ENCODE results near the gene RAB1B.

The RAB1B gene

DNA sequence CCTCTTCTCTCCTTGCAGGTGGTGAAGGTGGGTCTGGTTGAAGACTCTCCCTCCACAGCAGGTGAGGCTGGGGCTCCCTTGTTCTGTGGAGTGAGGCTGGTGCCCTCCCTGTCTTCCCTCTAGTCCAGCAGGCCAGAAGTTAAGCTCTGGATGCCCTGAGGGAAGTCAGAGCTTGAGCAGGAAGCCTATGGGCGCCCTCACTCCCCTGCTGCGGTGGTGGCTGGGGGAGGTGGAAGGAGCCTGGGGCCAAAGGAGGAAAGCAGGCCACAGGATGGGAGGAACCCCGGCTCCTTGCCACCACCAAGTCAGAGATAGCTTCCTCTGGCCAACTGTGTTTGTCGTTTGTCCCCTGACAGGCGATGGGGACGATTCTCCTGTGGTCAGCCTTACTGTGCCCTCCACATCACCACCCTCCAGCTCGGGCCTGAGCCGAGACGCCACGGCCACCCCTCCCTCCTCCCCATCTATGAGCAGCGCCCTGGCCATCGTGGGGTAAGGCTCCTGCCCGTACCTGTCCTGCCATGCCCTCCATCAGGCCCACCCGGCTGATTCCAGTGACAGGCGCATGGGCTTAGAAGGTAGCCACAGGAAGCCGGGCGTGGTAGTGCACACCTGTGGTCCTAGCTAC is 29.5 kb upstream of the RAB1B start:
- TF ChIP-seq, protein P1, sequence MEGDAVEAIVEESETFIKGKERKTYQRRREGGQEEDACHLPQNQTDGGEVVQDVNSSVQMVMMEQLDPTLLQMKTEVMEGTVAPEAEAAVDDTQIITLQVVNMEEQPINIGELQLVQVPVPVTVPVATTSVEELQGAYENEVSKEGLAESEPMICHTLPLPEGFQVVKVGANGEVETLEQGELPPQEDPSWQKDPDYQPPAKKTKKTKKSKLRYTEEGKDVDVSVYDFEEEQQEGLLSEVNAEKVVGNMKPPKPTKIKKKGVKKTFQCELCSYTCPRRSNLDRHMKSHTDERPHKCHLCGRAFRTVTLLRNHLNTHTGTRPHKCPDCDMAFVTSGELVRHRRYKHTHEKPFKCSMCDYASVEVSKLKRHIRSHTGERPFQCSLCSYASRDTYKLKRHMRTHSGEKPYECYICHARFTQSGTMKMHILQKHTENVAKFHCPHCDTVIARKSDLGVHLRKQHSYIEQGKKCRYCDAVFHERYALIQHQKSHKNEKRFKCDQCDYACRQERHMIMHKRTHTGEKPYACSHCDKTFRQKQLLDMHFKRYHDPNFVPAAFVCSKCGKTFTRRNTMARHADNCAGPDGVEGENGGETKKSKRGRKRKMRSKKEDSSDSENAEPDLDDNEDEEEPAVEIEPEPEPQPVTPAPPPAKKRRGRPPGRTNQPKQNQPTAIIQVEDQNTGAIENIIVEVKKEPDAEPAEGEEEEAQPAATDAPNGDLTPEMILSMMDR (conservative IDR thresholded peaks at IDR 0.05; ENCODE audit: low read depth, low read length), result no peak
- H3K4me3 ChIP-seq (ENCODE audit: low read length), result no peak overlapping the region
- no peak for DNase-seq (ENCODE audit: low read depth)

DNA sequence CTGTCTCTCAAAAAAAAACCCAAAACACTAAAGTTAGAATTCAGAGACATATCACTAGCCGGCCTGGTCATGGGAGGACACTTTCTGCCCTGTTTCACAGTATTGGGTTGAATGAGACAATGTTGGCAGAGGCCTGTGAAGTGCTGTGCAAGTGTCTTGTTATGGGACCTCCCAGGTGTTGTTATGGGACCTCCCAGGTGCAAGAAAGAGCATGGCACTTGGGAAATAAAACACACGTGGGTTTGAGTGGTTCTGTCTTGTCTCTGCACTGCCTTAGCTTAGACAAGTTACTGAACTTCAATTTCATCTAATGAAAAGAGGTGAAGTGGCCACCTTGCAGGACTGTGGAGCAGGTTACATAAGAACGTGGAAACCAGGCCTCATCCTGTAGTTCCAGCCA is 28.9 kb upstream of the RAB1B start:
- DNase-seq (ENCODE audit: low read depth), result no peak
- TF ChIP-seq, protein P1 (conservative IDR thresholded peaks at IDR 0.05; ENCODE audit: low read depth, low read length), result no peak
- no peak overlapping the region for H3K4me3 ChIP-seq (ENCODE audit: low read length)

DNA sequence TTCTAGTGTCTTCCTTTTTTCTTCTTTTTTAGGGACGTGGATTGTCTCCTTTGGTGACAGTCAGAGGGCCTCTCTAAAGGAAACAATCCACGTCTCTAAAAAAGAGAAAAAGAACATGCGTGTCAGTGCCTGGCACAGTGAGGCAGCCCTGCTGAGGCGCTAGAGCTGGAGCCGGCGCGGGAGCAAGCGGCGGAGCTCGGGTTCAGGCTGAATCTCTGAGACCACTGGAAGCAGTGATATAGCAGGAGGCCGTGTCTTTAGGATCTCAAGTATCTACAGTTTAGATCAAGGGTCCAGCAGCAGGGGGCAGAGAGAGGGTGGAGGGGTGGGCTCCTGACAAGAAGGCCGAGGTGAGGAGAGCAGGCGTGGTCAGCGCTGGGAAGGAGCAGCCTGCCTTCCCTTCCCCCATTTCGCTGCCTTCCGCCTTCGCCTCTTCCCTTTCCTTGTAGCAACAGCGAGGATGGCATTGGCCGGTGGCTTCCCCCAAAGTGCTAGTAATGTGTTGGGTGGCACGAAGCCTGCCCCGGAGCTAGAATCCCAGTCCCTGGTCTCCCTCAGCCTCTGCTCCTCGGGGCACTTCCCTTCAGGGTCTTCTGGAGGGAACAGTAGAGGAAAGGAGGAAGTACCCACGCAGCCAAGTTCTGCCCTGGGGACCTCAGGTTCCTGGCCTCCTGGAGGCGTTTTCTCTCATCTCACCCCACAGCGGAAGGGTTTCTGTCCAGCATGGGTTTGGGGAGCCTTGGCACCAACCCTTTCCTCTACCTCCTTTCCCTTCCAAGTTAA is 28.2 kb upstream of the RAB1B start:
- no peak for DNase-seq (ENCODE audit: low read depth)
- TF ChIP-seq, protein P1 (conservative IDR thresholded peaks at IDR 0.05; ENCODE audit: low read depth, low read length), result no peak
- H3K4me3 ChIP-seq (ENCODE audit: low read length), result no peak overlapping the region

DNA sequence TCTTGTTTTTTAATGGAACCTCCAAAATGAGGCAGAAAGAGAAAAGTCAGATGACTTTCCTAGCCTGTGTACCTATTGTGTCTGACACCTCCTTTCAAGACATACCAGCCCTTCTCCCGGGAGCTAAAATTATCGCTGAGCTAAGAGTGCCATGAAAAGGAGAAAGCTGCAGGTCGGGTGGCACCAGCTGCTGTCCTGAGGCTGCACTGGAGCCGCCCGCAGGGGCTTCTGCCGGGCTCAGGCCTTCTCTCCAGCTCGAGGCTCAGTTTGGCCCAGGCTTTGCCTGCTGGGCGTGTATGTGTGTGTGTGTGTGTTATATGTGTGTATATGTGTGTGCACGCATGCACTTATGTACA is 27.7 kb upstream of the RAB1B start:
- no peak overlapping the region for H3K4me3 ChIP-seq (ENCODE audit: low read length)
- DNase-seq (ENCODE audit: low read depth), result no peak
- TF ChIP-seq, protein P1 (conservative IDR thresholded peaks at IDR 0.05; ENCODE audit: low read depth, low read length), result no peak

DNA sequence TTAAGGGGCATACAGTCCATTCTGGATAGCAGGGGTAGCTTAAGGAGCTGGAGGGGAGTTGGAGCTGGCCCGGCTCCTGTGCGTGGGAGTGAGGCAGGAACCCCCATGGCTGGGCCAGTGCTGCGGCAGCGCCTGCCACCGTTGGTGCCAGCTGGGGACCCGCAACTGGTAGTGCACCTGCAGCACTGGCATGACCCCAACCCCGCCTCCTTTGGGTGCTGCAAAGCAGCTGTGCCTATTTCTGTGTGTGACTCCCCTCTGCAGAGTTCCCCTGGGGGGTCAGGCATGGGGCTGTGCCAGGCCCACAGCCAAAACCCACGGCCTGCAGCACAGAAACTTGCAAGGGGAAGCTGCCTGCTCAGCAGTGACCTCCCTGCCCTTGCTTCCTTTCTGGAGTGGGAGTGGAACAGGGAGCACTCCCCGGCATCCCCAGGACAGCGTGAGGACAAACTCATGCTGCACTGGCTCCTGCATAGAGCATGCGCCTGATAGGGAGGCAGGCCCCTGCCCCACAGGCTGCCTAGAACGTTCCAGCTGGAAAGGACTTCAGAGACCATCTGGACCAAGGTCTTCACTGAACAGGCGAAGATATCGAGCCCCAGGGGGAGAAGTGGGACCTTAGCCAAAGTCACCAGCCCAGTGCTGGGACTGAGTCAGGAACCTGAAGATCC is 26.2 kb upstream of the RAB1B start:
- TF ChIP-seq, protein P1 (conservative IDR thresholded peaks at IDR 0.05; ENCODE audit: low read depth, low read length), result no peak
- no peak for DNase-seq (ENCODE audit: low read depth)
- H3K4me3 ChIP-seq (ENCODE audit: low read length), result no peak overlapping the region

DNA sequence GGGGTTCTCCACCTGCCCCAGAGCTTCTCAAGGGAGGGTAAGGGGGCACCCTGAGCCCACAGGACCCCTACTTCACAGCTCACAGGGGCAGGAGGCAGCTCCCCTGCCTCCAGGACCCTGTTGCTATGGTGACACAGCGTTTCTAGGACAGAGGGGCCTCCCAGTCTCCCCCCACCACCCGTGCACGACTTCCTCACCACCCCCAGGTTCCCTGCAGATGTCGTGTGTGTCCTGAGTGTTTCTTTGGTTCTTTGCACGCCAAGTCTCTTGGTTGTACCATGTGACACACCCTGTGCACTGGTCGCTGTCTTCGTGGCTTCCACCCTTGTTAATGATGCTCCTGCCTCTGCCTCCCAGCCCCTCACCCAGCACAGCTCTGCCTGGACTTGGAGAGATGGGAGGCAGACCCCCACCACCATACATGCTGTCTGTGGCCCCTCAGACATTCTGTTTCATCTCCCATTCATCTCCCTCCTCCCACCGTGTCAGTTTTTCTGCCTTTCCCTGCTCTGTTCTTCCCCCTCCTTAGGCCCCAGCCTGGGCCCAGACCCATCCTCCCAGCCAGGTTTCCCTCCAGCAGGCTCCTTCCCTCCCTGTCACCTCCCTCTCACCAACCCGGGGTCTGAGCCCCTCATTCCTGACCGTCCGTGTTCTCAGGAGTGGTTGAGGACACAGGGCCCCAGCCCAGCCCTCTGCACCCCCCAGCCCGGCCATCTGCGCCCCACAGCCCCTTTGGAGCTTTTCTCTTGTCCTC is 24.5 kb upstream of the RAB1B start:
- H3K4me3 ChIP-seq (ENCODE audit: low read length), result no peak overlapping the region
- TF ChIP-seq, protein P1 (conservative IDR thresholded peaks at IDR 0.05; ENCODE audit: low read depth, low read length), result no peak
- no peak for DNase-seq (ENCODE audit: low read depth)

Measured in retinal pigment epithelial cell (primary cell).